Measurements from ENCODE around the gene SPRR3. TPM values are rescaled to one million over a fixed set of nuclear protein-coding genes. Genes with fewer than 3 reads are reported as not detected.
A peak's percentile ranks its signal among the peaks of the same experiment; 100 is the strongest.

The SPRR3 gene
- polyA plus RNA-seq, 3 donors = not detected

- intact Hi-C loops (cut with micrococcal nuclease) = no loop called here
- Histone ChIP-seq H3K4me3 (replicated peaks in 1 of 3; ENCODE audit: low read depth in 2 of 3, low read length in 3 of 3) (no peak within 1 kb of the TSS), H4K20me1 (ENCODE audit: insufficient read depth, low read length) (no peaks in the 10 kb centered on the region), H3K27me3 (ENCODE audit: control insufficient read depth in 2 of 2, insufficient read depth in 2 of 2, low read length in 2 of 2) (peaks cover 0 to 2% of the 10 kb centered on the region in 2 donors), H3K4me2 (replicated peaks; ENCODE audit: extremely low read depth, low read length, poor library complexity, severe bottlenecking) (no peak within 1 kb of the TSS), H3K79me2 (ENCODE audit: insufficient read depth, low read length) (no peaks in the 10 kb centered on the region), H3K27ac (ENCODE audit: low read depth in 1 of 2, low read length in 2 of 2) (no peak within 1 kb of the TSS), H2AFZ (ENCODE audit: insufficient read depth, low read depth, low read length, poor library complexity, severe bottlenecking) (no peak within 1 kb of the TSS), H3K36me3 (replicated peaks in 1 of 2; ENCODE audit: control insufficient read depth in 1 of 2, insufficient read depth in 2 of 2, low read length in 2 of 2) (no peaks in the 10 kb centered on the region), H3K4me1 (ENCODE audit: control insufficient read depth in 1 of 2, insufficient read depth in 2 of 2, low read length in 2 of 2) (no peaks in the 10 kb centered on the region), H3K9me3 (replicated peaks in 1 of 2; ENCODE audit: control insufficient read depth in 1 of 2, insufficient read depth in 1 of 2, low read length in 2 of 2) (no peaks in the 10 kb centered on the region), H3K9ac (ENCODE audit: insufficient read depth, low read length, poor library complexity, severe bottlenecking) (no peak within 1 kb of the TSS)
- peaks cover 0 to 4% (median 0%) of the 10 kb centered on the region in 7 donors for H3K9me3 Mint-ChIP-seq
- H3K27me3 Mint-ChIP-seq (ENCODE audit: low read depth in 3 of 3) = peaks cover 2 to 13% (median 3%) of the 10 kb centered on the region in 3 donors
- no peak within 1 kb of the TSS for H3K4me3 Mint-ChIP-seq
- DNase-seq = no peak
- H3K36me3 Mint-ChIP-seq = no peaks in the 10 kb centered on the region
- H3K4me1 Mint-ChIP-seq = no peaks in the 10 kb centered on the region
- TF ChIP-seq CTCF (IDR thresholded peaks at IDR 0.05) = no peak
- peak within 1 kb of the TSS in 1 of 7 donors; percentile 63 for H3K27ac Mint-ChIP-seq
These were observed 29.3 kb downstream of the SPRR3 start, which contains the start of gene SPRR1B for GRCh38 chr1:153030895-153031294. TSS of gene SPRR1B (plus strand) at chr1:153031203. CDS start at chr1:153032346, 1,143 bp downstream.

DNA sequence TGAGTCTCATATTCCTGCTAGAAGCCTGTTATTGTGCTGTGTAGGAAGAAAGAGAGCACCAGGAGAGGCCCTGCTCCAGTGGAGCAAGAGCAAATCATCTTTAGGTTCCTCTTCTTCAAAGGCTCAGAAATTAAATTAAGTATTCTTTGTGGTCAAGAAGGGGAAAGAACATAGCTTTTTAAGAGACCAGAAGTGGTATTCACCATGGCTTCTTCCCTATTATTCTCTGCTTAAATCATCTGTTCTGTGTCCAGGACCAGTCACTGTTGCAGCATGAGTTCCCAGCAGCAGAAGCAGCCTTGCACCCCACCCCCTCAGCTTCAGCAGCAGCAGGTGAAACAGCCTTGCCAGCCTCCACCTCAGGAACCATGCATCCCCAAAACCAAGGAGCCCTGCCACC is 30.5 kb downstream of the SPRR3 start:
- H3K27me3 ChIP-seq (ENCODE audit: control insufficient read depth in 2 of 2, insufficient read depth in 2 of 2, low read length in 2 of 2) = no peaks in the 10 kb centered on the region
- no peak overlapping the region for H3K9ac ChIP-seq (ENCODE audit: insufficient read depth, low read length, poor library complexity, severe bottlenecking)
- Mint-ChIP-seq H3K4me1 (no peaks in the 10 kb centered on the region), H3K36me3 (no peaks in the 10 kb centered on the region), H3K27ac (no peak overlapping the region), H3K27me3 (ENCODE audit: low read depth in 3 of 3) (peaks cover 2 to 13% (median 7%) of the 10 kb centered on the region in 3 donors), H3K9me3 (peaks cover 0 to 4% (median 0%) of the 10 kb centered on the region in 7 donors), H3K4me3 (no peak overlapping the region)
- intact Hi-C loops (cut with micrococcal nuclease) = no loop called here
- no peak overlapping the region for H3K4me3 ChIP-seq (replicated peaks in 1 of 3; ENCODE audit: low read depth in 2 of 3, low read length in 3 of 3)
- no peaks in the 10 kb centered on the region for H3K36me3 ChIP-seq (replicated peaks in 1 of 2; ENCODE audit: control insufficient read depth in 1 of 2, insufficient read depth in 2 of 2, low read length in 2 of 2)
- no peak overlapping the region for H2AFZ ChIP-seq (ENCODE audit: insufficient read depth, low read depth, low read length, poor library complexity, severe bottlenecking)
- H3K4me2 ChIP-seq (replicated peaks; ENCODE audit: extremely low read depth, low read length, poor library complexity, severe bottlenecking) = no peak overlapping the region
- H4K20me1 ChIP-seq (ENCODE audit: insufficient read depth, low read length) = no peaks in the 10 kb centered on the region
- no peaks in the 10 kb centered on the region for H3K9me3 ChIP-seq (replicated peaks in 1 of 2; ENCODE audit: control insufficient read depth in 1 of 2, insufficient read depth in 1 of 2, low read length in 2 of 2)
- no peak overlapping the region for H3K27ac ChIP-seq (ENCODE audit: low read depth in 1 of 2, low read length in 2 of 2)
- no peak for DNase-seq
- H3K79me2 ChIP-seq (ENCODE audit: insufficient read depth, low read length) = no peaks in the 10 kb centered on the region
- TF ChIP-seq CTCF (IDR thresholded peaks at IDR 0.05) = no peak
- no peaks in the 10 kb centered on the region for H3K4me1 ChIP-seq (ENCODE audit: control insufficient read depth in 1 of 2, insufficient read depth in 2 of 2, low read length in 2 of 2)

Measured in CD14-positive monocyte (primary cell).